GM23338 (cell line): Measurements from ENCODE around the gene ADAT3. TPM values are rescaled to one million over a fixed set of nuclear protein-coding genes. Genes with fewer than 3 reads are reported as not detected.
A peak's percentile ranks its signal among the peaks of the same experiment; 100 is the strongest.

Source experiments
- ATAC-seq: fragments of 200-7000 bp; cut with Tn5 transposase; 3 replicates; pipeline ENCODE4 v1.9.1; 2020
- DNase-seq: peaks from one replicate; pipeline ENCODE4 v3.0.0-alpha.2; 2015; ENCODE audit warnings: low spot score
- H2AFZ ChIP-seq: fragments of 200-600 bp; sonication (generic); 2 replicates; pipeline ENCODE4 v1.8.0; 2016; ENCODE audit warnings: antibody characterized with exemption, mild to moderate bottlenecking, moderate library complexity
- H3F3A ChIP-seq: fragments of 200-600 bp; sonication (generic); replicated peaks from 2 replicates; pipeline ENCODE4 v1.8.0; 2017; ENCODE audit warnings: antibody characterized with exemption, mixed run types, low read depth
- H3K27ac ChIP-seq: fragments of 200-600 bp; sonication (generic); 2 replicates; pipeline ENCODE4 v1.6.1; 2016; ENCODE audit warnings: low read depth
- H3K27me3 ChIP-seq: fragments of 200-600 bp; sonication (generic); 2 replicates; pipeline ENCODE4 v1.8.0; 2016; ENCODE audit warnings: mild to moderate bottlenecking, mixed run types, moderate library complexity; ENCODE audit not compliant: insufficient read depth
- H3K36me3 ChIP-seq: fragments of 200-600 bp; sonication (generic); 2 replicates; pipeline ENCODE4 v1.8.0; 2016; ENCODE audit warnings: mild to moderate bottlenecking; ENCODE audit not compliant: insufficient read depth
- H3K4me1 ChIP-seq: fragments of 200-600 bp; sonication (generic); 2 replicates; pipeline ENCODE4 v1.8.0; 2016; ENCODE audit warnings: mild to moderate bottlenecking, moderate library complexity; ENCODE audit not compliant: insufficient read depth
- H3K4me2 ChIP-seq: fragments of 200-600 bp; sonication (generic); 2 replicates; pipeline ENCODE4 v1.7.1; 2017; ENCODE audit warnings: mixed run types
- H3K4me3 ChIP-seq: fragments of 200-600 bp; sonication (generic); 2 replicates; pipeline ENCODE4 v1.6.1; 2016; ENCODE audit warnings: mixed run types
- H3K79me2 ChIP-seq: fragments of 200-600 bp; sonication (generic); replicated peaks from 2 replicates; pipeline ENCODE4 v1.8.0; 2017; ENCODE audit warnings: mild to moderate bottlenecking; ENCODE audit not compliant: insufficient read depth
- H3K9me2 ChIP-seq: fragments of 200-600 bp; sonication (generic); 2 replicates; pipeline ENCODE4 v1.8.0; 2017; ENCODE audit not compliant: insufficient read depth
- H4K20me1 ChIP-seq: fragments of 200-600 bp; sonication (generic); replicated peaks from 2 replicates; pipeline ENCODE4 v1.8.0; 2017; ENCODE audit warnings: mild to moderate bottlenecking; ENCODE audit not compliant: insufficient read depth
- H3K27ac Mint-ChIP-seq: 2 replicates; pipeline ENCODE4 v1.8.0; 2020; ENCODE audit warnings: inconsistent platforms, mild to moderate bottlenecking, moderate library complexity, mixed read lengths
- H3K27me3 Mint-ChIP-seq: 3 replicates; pipeline ENCODE4 v1.8.0; 2022; ENCODE audit warnings: low read depth, mild to moderate bottlenecking, moderate library complexity, mixed read lengths, inconsistent platforms; ENCODE audit not compliant: insufficient read depth, poor library complexity
- H3K36me3 Mint-ChIP-seq: 3 replicates; pipeline ENCODE4 v1.8.0; 2021; ENCODE audit warnings: low read depth, mild to moderate bottlenecking, inconsistent platforms, moderate library complexity, mixed read lengths
- H3K4me1 Mint-ChIP-seq: 3 replicates; pipeline ENCODE4 v1.8.0; 2020; ENCODE audit warnings: mild to moderate bottlenecking, inconsistent platforms, mixed read lengths
- H3K4me3 Mint-ChIP-seq: 3 replicates; pipeline ENCODE4 v1.8.0; 2021; ENCODE audit warnings: moderate library complexity, mild to moderate bottlenecking, inconsistent platforms, mixed read lengths
- H3K9me3 Mint-ChIP-seq: 3 replicates; pipeline ENCODE4 v1.8.0; 2020; ENCODE audit warnings: moderate library complexity, mild to moderate bottlenecking, inconsistent platforms, mixed read lengths
- CREB1 ChIP-seq: fragments of 250-450 bp; sonication (Bioruptor Pico); IDR thresholded peaks from 2 replicates; pipeline ENCODE4 v1.5.0; 2020; ENCODE audit warnings: low read depth, mild to moderate bottlenecking, moderate library complexity
- ETS1 ChIP-seq: IDR thresholded peaks from 2 replicates; pipeline ENCODE4 v1.6.1; 2016; ENCODE audit warnings: antibody characterized with exemption
- EZH2 ChIP-seq: fragments of 200-600 bp; sonication (generic); IDR thresholded peaks from one replicate; pipeline ENCODE4 v1.8.0; 2017; ENCODE audit warnings: antibody characterized with exemption, mild to moderate bottlenecking, low read depth; ENCODE audit not compliant: unreplicated experiment
- JUNB ChIP-seq: IDR thresholded peaks from one replicate; pipeline ENCODE4 v1.6.1; 2016; ENCODE audit warnings: antibody characterized with exemption; ENCODE audit not compliant: unreplicated experiment
- NANOG ChIP-seq: IDR thresholded peaks from 2 replicates; pipeline ENCODE4 v1.6.1; 2016; ENCODE audit warnings: antibody characterized with exemption, borderline replicate concordance
- POLR2AphosphoS5 ChIP-seq: IDR thresholded peaks from 2 replicates; pipeline ENCODE4 v1.6.1; 2016; ENCODE audit warnings: antibody characterized with exemption, low read depth
- REST ChIP-seq: IDR thresholded peaks from one replicate; pipeline ENCODE4 v1.6.1; 2018; ENCODE audit warnings: antibody characterized with exemption; ENCODE audit not compliant: unreplicated experiment
- ZNF331 ChIP-seq: fragments of 250-450 bp; sonication (Bioruptor Pico); IDR thresholded peaks from 2 replicates; pipeline ENCODE4 v1.5.0; 2020; ENCODE audit warnings: low read depth, mild to moderate bottlenecking, moderate library complexity
- polyA plus RNA-seq: library from polyadenylated mRNA; unstranded; fragments of >200 nt; fragmentation: Nextera tagmentation; extraction: Ambion mirVana; gene quantifications from 2 replicates; pipeline ENCODE4 v1.2.1, GENCODE V29; 2016
- total RNA-seq: library from RNA; depleted of rRNA; stranded (reverse); fragments of >200 nt; shearing (Covaris generic); gene quantifications from 2 replicates; pipeline ENCODE4 v1.2.3, GENCODE V29; 2014
- TF ChIP-seq, protein P1 (sequence below), 2 experiments: fragments of 200-600 bp in 1 of 2; sonication (generic) in 1 of 2; conservative IDR thresholded peaks; 2 replicates each; pipeline versions ENCODE4 v1.5.1 to v1.6.1; 2016 to 2017; ENCODE audit warnings: antibody characterized with exemption in 2 of 2, low read depth in 2 of 2, mild to moderate bottlenecking in 2 of 2, moderate library complexity in 1 of 2

The ADAT3 gene
- total and polyA plus RNA-seq, 2 experiments from 2014 or later, result 7.9 to 12.4 TPM

DNA sequence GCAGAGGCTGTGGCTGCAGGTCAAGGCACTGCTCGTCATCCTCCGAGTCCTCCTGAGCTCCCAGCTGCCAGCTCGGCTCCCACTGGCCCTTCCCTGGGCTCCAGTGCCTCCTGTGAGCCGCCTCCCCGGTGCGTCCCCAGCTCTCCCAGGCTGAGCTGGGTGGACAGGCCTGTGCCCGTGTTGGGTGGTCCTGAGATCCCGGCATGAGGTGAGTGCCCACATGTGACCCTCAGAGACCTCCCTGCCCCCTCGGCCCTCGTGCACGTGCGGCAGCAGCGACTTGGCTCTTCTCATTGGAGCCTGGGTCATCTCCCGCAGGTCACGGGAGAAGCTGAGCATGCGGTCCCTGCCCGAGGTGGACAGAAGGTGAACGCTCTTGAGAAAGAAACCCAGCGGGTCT is 15.4 kb downstream of the ADAT3 start:
- Mint-ChIP-seq H3K4me3 (no peak overlapping the region), H3K27ac (no peak overlapping the region), H3K9me3 (no peaks in the 10 kb centered on the region), H3K27me3 (peaks cover 6% of the 10 kb centered on the region), H3K36me3 (peaks cover 55% of the 10 kb centered on the region), H3K4me1 (peaks cover 3% of the 10 kb centered on the region; the same call in 1 of the 3 replicates)
- Histone ChIP-seq H4K20me1 (peaks cover 8% of the 10 kb centered on the region), H3F3A (no peaks in the 10 kb centered on the region), H3K27me3 (no peaks in the 10 kb centered on the region), H3K4me2 (no peak overlapping the region), H2AFZ (no peak overlapping the region), H3K79me2 (no peaks in the 10 kb centered on the region), H3K4me3 (no peak overlapping the region), H3K27ac (no peak overlapping the region), H3K9me2 (no peaks in the 10 kb centered on the region), H3K4me1 (no peaks in the 10 kb centered on the region), H3K36me3 (no peaks in the 10 kb centered on the region; the same call in 1 of the 2 replicates)
- ATAC-seq, result no peak
- TF ChIP-seq CREB1 (CRISPR knock-in tag) (no peak), JUNB (no peak), REST (no peak), EZH2 (no peak), POLR2AphosphoS5 (no peak), ETS1 (no peak), NANOG (no peak)
- DNase-seq, result no peak

- peaks cover 51% of the 10 kb centered on the region for H3K36me3 Mint-ChIP-seq
- Histone ChIP-seq H3K4me3 (no peak overlapping the region), H3K4me1 (no peaks in the 10 kb centered on the region), H3F3A (no peaks in the 10 kb centered on the region), H3K9me2 (no peaks in the 10 kb centered on the region), H3K27ac (no peak overlapping the region), H4K20me1 (peaks cover 8% of the 10 kb centered on the region), H3K27me3 (no peaks in the 10 kb centered on the region), H3K4me2 (no peak overlapping the region), H3K79me2 (no peaks in the 10 kb centered on the region), H2AFZ (no peak overlapping the region), H3K36me3 (no peaks in the 10 kb centered on the region; the same call in 1 of the 2 replicates)
- H3K4me3 Mint-ChIP-seq, result no peak overlapping the region
- H3K27me3 Mint-ChIP-seq, result peaks cover 6% of the 10 kb centered on the region
- H3K4me1 Mint-ChIP-seq, result peaks cover 3% of the 10 kb centered on the region; the same call in 1 of the 3 replicates
- no peak overlapping the region for H3K27ac Mint-ChIP-seq
- DNase-seq (no peak), ATAC-seq (peak; percentile 22; the same call in 2 of the 3 replicates)
- H3K9me3 Mint-ChIP-seq, result no peaks in the 10 kb centered on the region
- TF ChIP-seq POLR2AphosphoS5 (no peak), CREB1 (CRISPR knock-in tag) (no peak), ETS1 (no peak), ZNF331 (CRISPR knock-in tag) (no peak)
- TF ChIP-seq, protein P1, sequence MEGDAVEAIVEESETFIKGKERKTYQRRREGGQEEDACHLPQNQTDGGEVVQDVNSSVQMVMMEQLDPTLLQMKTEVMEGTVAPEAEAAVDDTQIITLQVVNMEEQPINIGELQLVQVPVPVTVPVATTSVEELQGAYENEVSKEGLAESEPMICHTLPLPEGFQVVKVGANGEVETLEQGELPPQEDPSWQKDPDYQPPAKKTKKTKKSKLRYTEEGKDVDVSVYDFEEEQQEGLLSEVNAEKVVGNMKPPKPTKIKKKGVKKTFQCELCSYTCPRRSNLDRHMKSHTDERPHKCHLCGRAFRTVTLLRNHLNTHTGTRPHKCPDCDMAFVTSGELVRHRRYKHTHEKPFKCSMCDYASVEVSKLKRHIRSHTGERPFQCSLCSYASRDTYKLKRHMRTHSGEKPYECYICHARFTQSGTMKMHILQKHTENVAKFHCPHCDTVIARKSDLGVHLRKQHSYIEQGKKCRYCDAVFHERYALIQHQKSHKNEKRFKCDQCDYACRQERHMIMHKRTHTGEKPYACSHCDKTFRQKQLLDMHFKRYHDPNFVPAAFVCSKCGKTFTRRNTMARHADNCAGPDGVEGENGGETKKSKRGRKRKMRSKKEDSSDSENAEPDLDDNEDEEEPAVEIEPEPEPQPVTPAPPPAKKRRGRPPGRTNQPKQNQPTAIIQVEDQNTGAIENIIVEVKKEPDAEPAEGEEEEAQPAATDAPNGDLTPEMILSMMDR (conservative IDR thresholded peaks at IDR 0.05; ENCODE audit: low read depth in 2 of 2), result no peak
These were observed 16.1 kb downstream of the ADAT3 start for GRCh38 chr19:1921326-1921725.
